SK-N-SH (cell line): ENCODE data around the gene TBXAS1. TPM values are rescaled to one million over a fixed set of nuclear protein-coding genes. Genes with fewer than 3 reads are reported as not detected.

Experiments used
- CTCF ChIA-PET: fragments of 300-600, 350-600 bp; formaldehyde crosslinking; extraction: SDS; loops from one replicate; lab custom pipeline; 2021; lab: Yijun Ruan, JAX
- POLR2A ChIA-PET: fragments of 350-600 bp; sonication (Branson Sonifier 250); formaldehyde crosslinking; extraction: SDS; loops from one replicate; lab custom pipeline; 2020; ENCODE audit warnings: antibody characterized with exemption, inconsistent platforms; lab: Yijun Ruan, JAX
- DNase-seq: peaks from one replicate; pipeline ENCODE4 v3.0.0; 2012
- H2AFZ ChIP-seq: fragments of 200-600 bp; sonication (generic); 2 replicates; pipeline ENCODE4 v1.8.1; 2016; ENCODE audit warnings: antibody characterized with exemption, mild to moderate bottlenecking, low read depth
- H3F3A ChIP-seq: fragments of 200-600 bp; sonication (generic); replicated peaks from 2 replicates; pipeline ENCODE3; 2016; ENCODE audit warnings: antibody characterized with exemption, mild to moderate bottlenecking; ENCODE audit not compliant: insufficient read depth
- H3K27ac ChIP-seq, 2 experiments: fragments of 200-500 bp in 1 of 2; fragments of 200-600 bp in 1 of 2; sonication (Bioruptor generic) in 1 of 2; sonication (generic), shearing (Covaris generic) in 1 of 2; 2 replicates each; pipeline versions ENCODE4 v1.5.1 to v1.6.1; 2014 to 2016; ENCODE audit warnings: low read depth in 2 of 2, inconsistent platforms in 1 of 2, low read length in 1 of 2, mild to moderate bottlenecking in 1 of 2, mixed read lengths in 1 of 2
- H3K27me3 ChIP-seq: fragments of 200-600 bp; sonication (generic), shearing (Covaris generic); 2 replicates; pipeline ENCODE4 v1.6.1; 2016; ENCODE audit warnings: mixed run types; ENCODE audit not compliant: insufficient read depth
- H3K36me3 ChIP-seq, 2 experiments: fragments of 200-500 bp in 1 of 2; fragments of 200-600 bp in 1 of 2; sonication (Bioruptor generic) in 1 of 2; sonication (generic) in 1 of 2; replicated peaks in 1 of 2; 2 replicates each; pipeline versions ENCODE3 to v1.5.1; 2014 to 2016; ENCODE audit warnings: low read length in 1 of 2, mild to moderate bottlenecking in 1 of 2; ENCODE audit not compliant: insufficient read depth in 2 of 2, control insufficient read depth in 1 of 2
- H3K4me1 ChIP-seq, 2 experiments: fragments of 200-500 bp in 1 of 2; fragments of 200-600 bp in 1 of 2; sonication (Bioruptor generic) in 1 of 2; sonication (generic), shearing (Covaris generic) in 1 of 2; 2 replicates each; pipeline versions ENCODE4 v1.5.1 to v1.6.1; 2014 to 2016; ENCODE audit warnings: low read depth in 1 of 2, low read length in 1 of 2, mixed run types in 1 of 2; ENCODE audit not compliant: insufficient read depth in 2 of 2, control insufficient read depth in 1 of 2
- H3K4me2 ChIP-seq: fragments of 200-600 bp; sonication (generic), shearing (Covaris generic); 2 replicates; pipeline ENCODE4 v1.6.1; 2017; ENCODE audit warnings: mixed run types
- H3K4me3 ChIP-seq, 2 experiments: fragments of 200-500 bp in 1 of 2; fragments of 200-600 bp in 1 of 2; sonication (Bioruptor generic) in 1 of 2; sonication (generic), shearing (Covaris generic) in 1 of 2; 2 replicates each; pipeline versions ENCODE4 v1.5.1 to v1.8.1; 2014 to 2016; ENCODE audit warnings: low read depth in 2 of 2, inconsistent platforms in 1 of 2, low read length in 1 of 2, mild to moderate bottlenecking in 1 of 2, mixed read lengths in 1 of 2, moderate library complexity in 1 of 2
- H3K79me2 ChIP-seq: fragments of 200-600 bp; sonication (generic); 2 replicates; pipeline ENCODE4 v1.8.1; 2017; ENCODE audit warnings: mild to moderate bottlenecking; ENCODE audit not compliant: insufficient read depth
- H3K9ac ChIP-seq: fragments of 200-600 bp; sonication (generic); 2 replicates; pipeline ENCODE4 v1.6.1; 2017; ENCODE audit warnings: mixed run types
- H3K9me2 ChIP-seq: fragments of 200-600 bp; sonication (generic); 2 replicates; pipeline ENCODE4 v1.6.1; 2017; ENCODE audit warnings: mixed run types
- H3K9me3 ChIP-seq: fragments of 200-600 bp; sonication (generic); 2 replicates; pipeline ENCODE4 v1.6.1; 2017; ENCODE audit warnings: mixed run types, mild to moderate bottlenecking, moderate library complexity
- H4K20me1 ChIP-seq: fragments of 200-600 bp; sonication (generic); 2 replicates; pipeline ENCODE4 v1.6.1; 2017; ENCODE audit warnings: mild to moderate bottlenecking, mixed run types; ENCODE audit not compliant: insufficient read depth
- ELF1 ChIP-seq: IDR thresholded peaks from 2 replicates; pipeline ENCODE4 v1.4.0; 2012
- EP300 ChIP-seq, 2 experiments: IDR thresholded peaks; 2 replicates each; pipeline versions ENCODE4 v1.4.0 to v1.6.1; 2012; ENCODE audit warnings: borderline replicate concordance in 1 of 2, low read depth in 1 of 2, low read length in 1 of 2
- EZH2phosphoT487 ChIP-seq: fragments of 200-600 bp; sonication (generic); IDR thresholded peaks from 2 replicates; pipeline ENCODE4 v1.6.1; 2017; ENCODE audit warnings: low read depth, mixed run types, mild to moderate bottlenecking, antibody characterized with exemption, moderate library complexity, borderline replicate concordance
- FOXJ3 ChIP-seq: sonication (generic); formaldehyde crosslinking; IDR thresholded peaks from 2 replicates; pipeline ENCODE4 v1.5.1; 2020; ENCODE audit warnings: mild to moderate bottlenecking, missing genetic modification reagents
- FOXM1 ChIP-seq: IDR thresholded peaks from 2 replicates; pipeline ENCODE4 v1.4.0; 2012; ENCODE audit warnings: low read depth, mild to moderate bottlenecking
- NFIC ChIP-seq: IDR thresholded peaks from 2 replicates; pipeline ENCODE4 v1.4.0; 2012; ENCODE audit warnings: borderline replicate concordance
- RAD21 ChIP-seq: IDR thresholded peaks from 2 replicates; pipeline ENCODE4 v1.6.1; 2012; ENCODE audit warnings: mild to moderate bottlenecking, low read length
- RCOR1 ChIP-seq: fragments of 150-350 bp; IDR thresholded peaks from 2 replicates; pipeline ENCODE4 v1.6.1; 2017; ENCODE audit warnings: antibody characterized with exemption, low read length
- SIN3A ChIP-seq: IDR thresholded peaks from 2 replicates; pipeline ENCODE4 v1.6.1; 2012; ENCODE audit warnings: low read depth, mild to moderate bottlenecking, low read length, moderate library complexity, borderline replicate concordance
- SMC3 ChIP-seq: IDR thresholded peaks from 2 replicates; pipeline ENCODE4 v1.6.1; 2012; ENCODE audit warnings: low read depth, low read length, improper control_type of control experiment
- YY1 ChIP-seq: IDR thresholded peaks from 2 replicates; pipeline ENCODE4 v1.4.0; 2012; ENCODE audit warnings: low read depth, mild to moderate bottlenecking
- WGBS: methylation state at CpG from one replicate; pipeline ENCODE4 v1.1.6; 2017; ENCODE audit warnings: low lambda C conversion rate; 5-methylcytosine and 5-hydroxymethylcytosine counted together
- polyA plus RNA-seq, 3 experiments: library from polyadenylated mRNA; depleted of rRNA; stranded (reverse); fragments of >200 nt; gene quantifications; 2 replicates each; pipeline ENCODE4 v1.2.3, GENCODE V29; 2012
- TF ChIP-seq, protein P1 (sequence below): IDR thresholded peaks from 2 replicates; pipeline ENCODE4; 2012
- TF ChIP-seq, protein P2 (sequence below): IDR thresholded peaks from 2 replicates; pipeline ENCODE4 v1.4.0; 2012; ENCODE audit warnings: low read depth
- TF ChIP-seq, protein P3 (sequence below): IDR thresholded peaks from 2 replicates; pipeline ENCODE4 v1.4.0; 2012; ENCODE audit warnings: low read depth, borderline replicate concordance
- TF ChIP-seq, protein P4 (sequence below): fragments of 150-350 bp; IDR thresholded peaks from 2 replicates; pipeline ENCODE4 v1.6.1; 2016; ENCODE audit warnings: mild to moderate bottlenecking, low read depth, low read length

The TBXAS1 gene
- polyA plus RNA-seq, 1 of the 3 experiments (the other 2 are of a cell fraction), result 4.4 TPM

DNA sequence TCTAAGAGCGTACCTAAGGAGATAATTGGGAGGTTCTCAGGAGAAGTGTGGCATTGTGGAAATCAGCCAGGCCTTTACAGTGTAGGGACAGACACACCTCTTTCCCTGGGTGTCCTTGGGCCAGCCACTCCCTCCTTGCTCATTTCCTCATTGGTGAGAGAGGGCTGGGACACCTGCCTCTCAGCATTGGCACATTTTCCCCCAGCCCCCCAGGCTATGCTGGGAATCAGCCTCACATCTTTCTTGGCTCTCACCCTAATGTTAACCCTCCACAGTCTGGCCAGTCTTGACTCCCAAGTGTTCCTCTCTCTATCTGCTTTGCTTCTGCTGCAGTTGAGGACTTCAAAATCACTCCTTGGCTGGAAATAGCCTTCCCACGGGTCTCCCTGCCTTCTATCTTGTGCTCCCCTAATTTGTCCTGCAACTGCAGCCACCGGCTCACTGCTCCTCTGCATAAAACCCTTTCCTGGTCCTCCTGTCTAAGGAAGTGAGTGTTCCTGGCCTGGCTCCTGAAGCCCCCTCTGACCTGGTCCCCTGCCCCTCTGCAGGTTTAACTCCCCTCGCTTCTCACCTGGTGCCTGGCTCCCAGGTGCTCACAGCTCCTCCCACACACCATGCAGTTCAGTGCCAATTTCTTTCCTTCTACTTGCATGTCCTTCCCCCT, 15.8 kb downstream of the TBXAS1 start:
- H3K9me3 ChIP-seq, result no peaks in the 10 kb centered on the region
- H3K9me2 ChIP-seq, result no peaks in the 10 kb centered on the region
- DNase-seq, result no peak
- no peak for TF ChIP-seq EZH2phosphoT487
- TF ChIP-seq, protein P1, sequence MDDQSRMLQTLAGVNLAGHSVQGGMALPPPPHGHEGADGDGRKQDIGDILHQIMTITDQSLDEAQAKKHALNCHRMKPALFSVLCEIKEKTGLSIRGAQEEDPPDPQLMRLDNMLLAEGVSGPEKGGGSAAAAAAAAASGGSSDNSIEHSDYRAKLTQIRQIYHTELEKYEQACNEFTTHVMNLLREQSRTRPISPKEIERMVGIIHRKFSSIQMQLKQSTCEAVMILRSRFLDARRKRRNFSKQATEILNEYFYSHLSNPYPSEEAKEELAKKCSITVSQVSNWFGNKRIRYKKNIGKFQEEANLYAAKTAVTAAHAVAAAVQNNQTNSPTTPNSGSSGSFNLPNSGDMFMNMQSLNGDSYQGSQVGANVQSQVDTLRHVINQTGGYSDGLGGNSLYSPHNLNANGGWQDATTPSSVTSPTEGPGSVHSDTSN, result no peak
- TF ChIP-seq YY1, result no peak
- TF ChIP-seq RAD21, result no peak
- TF ChIP-seq, protein P2, sequence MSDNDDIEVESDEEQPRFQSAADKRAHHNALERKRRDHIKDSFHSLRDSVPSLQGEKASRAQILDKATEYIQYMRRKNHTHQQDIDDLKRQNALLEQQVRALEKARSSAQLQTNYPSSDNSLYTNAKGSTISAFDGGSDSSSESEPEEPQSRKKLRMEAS, result no peak
- TF ChIP-seq, protein P3, sequence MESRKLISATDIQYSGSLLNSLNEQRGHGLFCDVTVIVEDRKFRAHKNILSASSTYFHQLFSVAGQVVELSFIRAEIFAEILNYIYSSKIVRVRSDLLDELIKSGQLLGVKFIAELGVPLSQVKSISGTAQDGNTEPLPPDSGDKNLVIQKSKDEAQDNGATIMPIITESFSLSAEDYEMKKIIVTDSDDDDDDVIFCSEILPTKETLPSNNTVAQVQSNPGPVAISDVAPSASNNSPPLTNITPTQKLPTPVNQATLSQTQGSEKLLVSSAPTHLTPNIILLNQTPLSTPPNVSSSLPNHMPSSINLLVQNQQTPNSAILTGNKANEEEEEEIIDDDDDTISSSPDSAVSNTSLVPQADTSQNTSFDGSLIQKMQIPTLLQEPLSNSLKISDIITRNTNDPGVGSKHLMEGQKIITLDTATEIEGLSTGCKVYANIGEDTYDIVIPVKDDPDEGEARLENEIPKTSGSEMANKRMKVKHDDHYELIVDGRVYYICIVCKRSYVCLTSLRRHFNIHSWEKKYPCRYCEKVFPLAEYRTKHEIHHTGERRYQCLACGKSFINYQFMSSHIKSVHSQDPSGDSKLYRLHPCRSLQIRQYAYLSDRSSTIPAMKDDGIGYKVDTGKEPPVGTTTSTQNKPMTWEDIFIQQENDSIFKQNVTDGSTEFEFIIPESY, result no peak
- no peak for TF ChIP-seq SMC3
- TF ChIP-seq EP300 (IDR thresholded peaks at IDR 0.05; ENCODE audit: borderline replicate concordance in 1 of 2, low read depth in 1 of 2, low read length in 1 of 2), result no peak
- no peak for TF ChIP-seq NFIC
- TF ChIP-seq RCOR1, result no peak
- TF ChIP-seq, protein P4, sequence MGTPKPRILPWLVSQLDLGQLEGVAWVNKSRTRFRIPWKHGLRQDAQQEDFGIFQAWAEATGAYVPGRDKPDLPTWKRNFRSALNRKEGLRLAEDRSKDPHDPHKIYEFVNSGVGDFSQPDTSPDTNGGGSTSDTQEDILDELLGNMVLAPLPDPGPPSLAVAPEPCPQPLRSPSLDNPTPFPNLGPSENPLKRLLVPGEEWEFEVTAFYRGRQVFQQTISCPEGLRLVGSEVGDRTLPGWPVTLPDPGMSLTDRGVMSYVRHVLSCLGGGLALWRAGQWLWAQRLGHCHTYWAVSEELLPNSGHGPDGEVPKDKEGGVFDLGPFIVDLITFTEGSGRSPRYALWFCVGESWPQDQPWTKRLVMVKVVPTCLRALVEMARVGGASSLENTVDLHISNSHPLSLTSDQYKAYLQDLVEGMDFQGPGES, result no peak
- no peak for TF ChIP-seq SIN3A
- no peak for TF ChIP-seq ELF1
- TF ChIP-seq FOXM1, result no peak
- no peak for TF ChIP-seq FOXJ3
- H3K4me1 ChIP-seq, result no peaks in the 10 kb centered on the region
- H3K27ac ChIP-seq, result no peak overlapping the region
- ChIA-PET CTCF (no interaction called here), POLR2A (no interaction called here)
- WGBS, result 60% methylated on average over 4 of the region's 4 CpGs
- H3K4me2 ChIP-seq, result no peak overlapping the region
- no peaks in the 10 kb centered on the region for H3F3A ChIP-seq
- H4K20me1 ChIP-seq, result no peaks in the 10 kb centered on the region
- no peak overlapping the region for H2AFZ ChIP-seq
- no peaks in the 10 kb centered on the region for H3K27me3 ChIP-seq
- H3K4me3 ChIP-seq, result no peak overlapping the region
- H3K79me2 ChIP-seq, result no peaks in the 10 kb centered on the region
- H3K36me3 ChIP-seq, result no peaks in the 10 kb centered on the region
- H3K9ac ChIP-seq, result no peak overlapping the region
